Stimulated activated CD8-positive, alpha-beta memory T cell treated with anti-CD3 and anti-CD28 coated beads, Interleukin-4, amount 100 ng/mL, for 48 hours (primary cell): ENCODE measurements around the gene NKX6-1.

Source experiments
- DNase-seq: peaks from one replicate; pipeline ENCODE4 v3.0.0-alpha.2; 2020

The NKX6-1 gene

GRCh38 chr4:84497504-84498202 lies 1.4 kb downstream of the NKX6-1 start:
- DNase-seq, result no peak

DNA sequence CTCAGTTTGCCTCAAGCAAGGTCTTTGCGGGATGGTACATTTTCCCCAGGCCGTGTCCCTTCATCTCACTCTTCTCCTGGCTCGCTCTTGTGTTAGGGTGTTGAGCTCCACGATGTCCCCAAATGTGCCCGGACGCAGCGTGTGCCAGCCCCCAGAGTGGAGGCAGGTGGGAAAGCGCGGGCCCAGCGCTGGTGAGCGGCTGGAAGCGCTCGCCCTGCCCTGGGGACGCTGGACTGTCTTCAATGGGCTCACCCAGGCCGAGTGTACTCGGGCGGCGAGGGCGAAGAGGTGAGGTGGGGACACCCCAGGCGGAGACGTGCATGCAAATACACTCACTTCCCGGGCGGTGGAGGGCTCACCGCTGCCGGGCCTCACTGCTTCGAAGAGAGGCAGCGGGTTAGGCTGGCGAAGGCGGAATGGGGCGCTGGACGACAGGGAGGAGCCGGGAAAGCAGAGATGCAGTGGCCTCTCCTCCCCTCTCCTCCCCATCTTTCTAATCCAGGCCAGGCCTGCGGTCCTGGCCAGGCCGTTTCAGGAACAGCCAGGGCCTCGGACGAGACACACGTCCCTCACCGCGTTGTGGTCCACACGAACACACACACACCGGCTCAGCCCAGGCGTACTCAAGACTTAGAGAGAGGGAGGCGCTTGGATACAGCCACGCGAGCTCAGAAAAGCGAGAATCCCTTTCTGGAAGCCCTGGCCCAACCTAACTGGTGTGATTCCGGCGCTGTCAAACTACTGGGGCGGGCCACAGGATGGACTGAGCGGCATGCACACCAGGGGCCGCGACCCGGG lies 2.2 kb downstream of the NKX6-1 start:
- no peak for DNase-seq

DNA sequence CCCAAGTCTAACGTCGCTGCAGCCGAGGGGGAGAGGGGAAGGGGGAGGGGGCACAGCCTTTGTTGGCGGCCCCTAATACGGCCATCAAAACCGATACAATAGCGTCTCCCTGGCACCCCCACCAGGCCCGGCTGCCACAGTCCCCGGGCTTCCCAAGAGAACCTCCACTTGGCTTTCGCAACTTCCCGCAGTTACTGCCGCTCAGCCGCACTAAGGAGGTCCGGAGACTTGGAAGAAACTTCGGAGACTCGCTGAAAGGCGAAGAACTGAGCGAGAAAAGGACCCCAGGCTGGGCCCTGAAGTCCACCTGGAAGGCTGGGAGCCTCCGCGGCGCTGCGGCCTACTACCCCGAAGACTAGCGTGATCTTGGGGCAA lies 2.8 kb downstream of the NKX6-1 start:
- DNase-seq, result no peak

DNA sequence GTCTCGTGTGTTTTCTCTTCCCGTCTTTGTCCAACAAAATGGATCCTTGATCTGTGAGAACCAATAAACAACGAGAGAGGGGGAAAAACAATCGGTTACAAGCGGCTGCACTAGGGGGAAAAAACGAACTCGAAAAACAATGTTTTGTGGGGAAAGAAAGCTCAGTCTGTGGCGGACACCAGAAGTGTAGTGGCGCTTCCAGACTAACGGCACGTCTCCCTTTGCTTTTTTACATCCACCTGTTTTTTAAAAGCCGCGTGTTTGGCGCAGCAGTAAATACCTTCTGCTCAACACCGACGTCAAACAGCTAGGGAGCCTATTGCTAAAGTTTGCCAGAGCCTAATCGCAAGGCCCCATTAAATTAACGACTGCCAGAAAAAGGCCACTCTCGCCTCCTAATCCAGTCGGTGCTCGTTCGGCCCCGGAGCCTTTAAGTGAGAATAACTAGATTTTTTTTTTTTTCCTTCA lies 3.3 kb downstream of the NKX6-1 start:
- DNase-seq, result no peak

GRCh38 chr4:84495118-84495793 lies 3.8 kb downstream of the NKX6-1 start:
- DNase-seq, result no peak

DNA sequence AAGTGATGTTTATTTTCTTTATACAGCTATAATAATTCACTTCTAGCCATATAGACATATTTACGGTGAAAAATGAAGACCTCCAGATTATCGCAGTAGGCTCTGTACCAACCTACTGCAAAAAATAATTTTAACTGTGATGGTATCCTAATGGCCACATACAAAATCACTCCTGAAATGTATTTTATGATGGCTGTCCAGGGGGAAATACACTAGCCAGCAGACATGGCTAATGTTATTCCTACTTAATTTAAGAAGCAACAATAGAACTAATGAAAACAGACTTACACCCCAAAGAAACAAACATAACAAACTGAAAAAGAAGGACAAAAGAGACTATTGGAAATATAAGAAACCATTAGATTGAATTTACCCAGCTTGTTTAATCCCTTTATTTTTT lies 4.6 kb downstream of the NKX6-1 start:
- DNase-seq, result no peak

- no peak for DNase-seq
These were observed 5.0 kb downstream of the NKX6-1 start for GRCh38 chr4:84494076-84494475.

DNA sequence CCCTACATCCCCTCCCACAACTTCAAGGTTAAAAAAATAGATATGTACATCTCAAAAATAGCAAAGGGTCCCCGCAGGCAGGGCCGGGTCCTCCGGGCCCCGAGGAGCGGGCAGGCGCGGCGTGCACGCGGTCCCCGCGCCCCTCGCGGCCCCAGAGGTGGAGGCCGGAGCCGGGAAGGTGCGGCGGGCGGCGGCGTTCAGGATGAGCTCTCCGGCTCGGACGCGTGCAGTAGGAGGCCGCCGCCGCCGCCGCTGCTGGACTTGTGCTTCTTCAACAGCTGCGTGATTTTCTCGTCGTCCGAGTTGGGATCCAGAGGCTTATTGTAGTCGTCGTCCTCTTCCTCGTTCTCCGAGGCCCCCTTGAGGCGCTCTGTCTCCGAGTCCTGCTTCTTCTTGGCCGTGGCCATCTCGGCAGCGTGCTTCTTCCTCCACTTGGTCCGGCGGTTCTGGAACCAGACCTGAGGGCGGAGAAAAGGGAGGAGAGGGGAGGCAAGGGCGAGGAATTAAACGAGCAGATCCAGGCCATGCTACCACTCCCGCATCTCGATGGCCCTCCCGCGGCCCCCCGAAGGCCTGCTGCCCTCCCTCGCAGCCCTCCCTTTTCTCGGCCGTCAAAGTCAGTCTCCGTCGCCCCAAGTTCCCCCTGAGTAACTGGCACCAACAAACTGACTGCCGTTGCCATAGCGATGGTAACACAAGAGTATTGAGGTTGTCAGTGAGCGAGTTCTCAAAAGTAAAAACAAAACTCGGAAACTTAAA lies 5.8 kb downstream of the NKX6-1 start:
- DNase-seq, result no peak

- DNase-seq, result no peak
These were observed 6.4 kb downstream of the NKX6-1 start for GRCh38 chr4:84492737-84493091.

DNA sequence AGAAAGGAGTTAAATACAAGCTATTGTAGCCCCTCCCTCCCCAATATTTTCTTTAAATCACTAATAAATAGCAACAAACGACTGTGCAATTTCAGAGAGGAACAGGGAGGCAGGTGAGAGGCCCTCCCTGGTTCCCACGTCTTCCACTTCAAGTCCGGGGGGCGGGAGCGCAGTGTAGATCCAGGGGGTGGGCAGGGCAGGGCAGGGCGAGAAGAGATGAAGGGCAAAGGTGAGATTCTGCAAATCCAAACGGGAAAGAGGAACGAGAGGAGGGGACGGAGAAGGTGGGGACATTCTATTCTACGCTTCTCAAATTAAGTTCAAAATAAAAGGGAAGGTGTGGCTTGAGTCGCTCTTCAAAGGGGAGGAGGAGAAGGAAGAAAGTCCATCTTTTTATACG lies 6.8 kb downstream of the NKX6-1 start:
- DNase-seq, result no peak

DNA sequence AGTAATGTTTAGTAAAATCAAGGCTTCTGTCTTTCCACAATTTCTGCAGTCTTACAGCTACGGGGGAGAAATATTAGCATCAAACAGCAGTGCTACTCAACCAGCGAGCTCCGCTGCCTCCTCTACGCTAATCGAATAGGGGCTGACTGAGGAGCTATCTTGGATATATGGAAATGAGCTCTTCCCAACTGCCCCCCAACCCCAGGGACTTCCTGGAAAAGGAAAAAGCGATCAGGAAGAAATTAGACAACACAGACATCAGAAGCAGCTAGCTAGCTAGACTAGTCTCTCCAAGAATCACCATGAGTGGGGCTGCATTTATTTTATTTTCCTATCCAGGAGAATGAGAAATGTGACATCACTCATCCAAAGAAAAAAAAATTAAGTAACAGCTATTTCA lies 7.6 kb downstream of the NKX6-1 start:
- no peak for DNase-seq

DNA sequence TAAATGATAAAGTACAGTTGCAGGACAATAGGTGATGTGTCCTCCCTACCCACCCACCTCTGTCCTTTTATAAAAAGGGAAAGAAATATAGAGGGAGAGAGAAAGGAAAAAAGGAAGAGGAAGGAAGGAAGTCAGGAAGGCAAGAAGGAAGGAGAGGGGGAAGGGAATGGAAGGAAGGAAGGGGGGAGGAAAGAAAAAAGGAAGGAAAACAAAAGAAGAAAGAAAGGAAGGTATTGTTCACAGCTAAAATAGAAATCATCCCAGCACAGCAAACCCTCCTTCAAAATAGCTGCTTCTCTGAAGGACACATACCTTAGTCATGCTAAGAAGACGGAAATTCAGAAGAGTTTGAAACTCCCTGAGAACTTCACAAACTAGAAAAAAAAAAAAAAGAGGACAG lies 8.4 kb downstream of the NKX6-1 start:
- no peak for DNase-seq

GRCh38 chr4:84484236-84484635 lies 14.9 kb downstream of the NKX6-1 start:
- DNase-seq, result no peak

DNA sequence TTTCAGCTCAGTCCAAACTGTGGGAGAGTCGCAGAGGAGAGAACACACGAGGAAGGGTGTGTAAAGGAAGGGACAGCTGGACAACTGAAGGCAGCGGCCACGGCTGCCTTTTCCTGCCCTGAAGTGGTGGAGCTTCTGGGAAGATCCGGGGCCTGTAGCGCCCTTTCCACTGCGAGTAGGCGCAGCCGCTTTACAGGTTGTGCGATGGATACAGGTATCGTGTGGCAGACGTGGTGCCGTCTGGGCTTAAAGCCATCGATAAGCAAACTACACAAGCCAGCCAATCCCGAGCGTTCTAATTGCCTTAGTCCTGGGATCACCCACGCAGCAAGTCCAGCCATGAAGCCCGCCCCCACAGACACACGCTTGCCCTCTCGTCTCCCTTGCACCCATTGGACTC lies 15.4 kb downstream of the NKX6-1 start:
- DNase-seq, result no peak

DNA sequence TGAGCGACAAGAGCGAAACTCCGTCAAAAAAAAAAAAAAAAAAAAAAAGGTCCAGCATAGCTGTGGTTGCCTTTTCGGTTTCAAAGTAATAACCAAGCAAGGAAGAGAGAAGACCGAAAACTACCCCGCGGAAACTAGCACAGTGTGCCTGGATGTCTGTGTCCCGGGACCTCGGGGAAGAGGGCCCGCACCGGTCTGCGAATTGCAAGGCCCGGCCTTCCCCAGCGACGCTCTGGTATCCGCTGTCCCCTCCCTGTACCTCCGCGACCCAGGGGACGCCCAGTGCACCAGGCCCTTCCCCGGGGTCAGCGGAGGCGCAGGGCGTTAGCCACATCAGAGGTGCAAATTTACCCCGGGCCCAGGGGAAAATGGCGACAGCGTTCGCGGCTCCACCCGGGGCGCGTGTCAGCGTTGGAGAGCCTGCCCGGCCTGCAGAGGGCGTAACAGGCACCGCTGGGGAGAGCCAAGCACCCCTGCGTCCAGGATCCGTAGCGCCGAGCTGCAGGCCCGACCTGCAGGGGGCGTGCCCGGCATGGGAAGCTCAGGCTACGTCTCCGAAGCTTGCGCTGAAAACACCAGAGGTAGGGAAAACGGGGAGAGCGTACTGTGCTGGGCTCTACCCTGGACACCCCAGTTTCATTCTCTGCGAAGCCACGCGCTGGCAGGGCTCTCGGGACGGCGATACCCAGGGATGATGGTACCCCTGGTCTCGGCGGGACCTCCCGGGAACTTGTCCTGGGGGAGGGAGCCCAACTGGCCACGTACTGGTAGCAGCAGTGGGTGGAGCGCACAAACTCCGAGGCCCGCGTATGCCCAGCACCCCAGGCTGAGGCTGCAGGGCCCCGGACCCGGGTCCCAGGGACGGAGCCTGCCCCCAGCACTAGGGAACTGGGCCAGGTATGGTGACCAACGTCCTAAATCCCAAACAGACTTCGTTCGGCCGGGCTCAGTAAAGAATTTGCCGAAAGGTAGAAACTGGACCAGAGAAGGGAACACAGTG lies 16.2 kb downstream of the NKX6-1 start:
- DNase-seq, result no peak

GRCh38 chr4:84481860-84482245 lies 17.2 kb downstream of the NKX6-1 start:
- no peak for DNase-seq

- DNase-seq, result no peak
These were observed 17.8 kb downstream of the NKX6-1 start for GRCh38 chr4:84481077-84481859.

- DNase-seq, result no peak
These were observed 19.0 kb downstream of the NKX6-1 start for GRCh38 chr4:84480082-84480481.

DNA sequence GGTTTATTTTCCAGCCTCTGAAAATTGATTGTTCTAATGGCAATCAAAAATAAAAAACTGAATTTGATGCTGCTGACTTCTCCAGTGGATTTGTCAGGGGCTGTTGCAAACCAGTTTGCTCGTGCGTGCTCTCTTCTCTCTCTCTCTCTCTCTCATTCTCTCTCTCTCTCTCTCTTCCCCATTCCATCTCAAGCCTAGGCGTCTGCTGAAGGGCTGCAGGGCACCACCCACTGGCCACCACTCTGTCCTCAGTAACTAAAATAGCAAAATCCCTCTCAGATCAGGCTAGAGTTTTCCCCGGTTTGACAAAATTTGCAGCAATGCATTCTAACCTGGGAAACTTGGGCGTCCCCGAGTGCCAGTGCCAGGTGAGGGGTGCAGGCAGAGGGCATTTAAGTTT lies 19.4 kb downstream of the NKX6-1 start:
- DNase-seq, result no peak

GRCh38 chr4:84477738-84478137 lies 21.4 kb downstream of the NKX6-1 start:
- no peak for DNase-seq

GRCh38 chr4:84474107-84474506 lies 25.0 kb downstream of the NKX6-1 start:
- DNase-seq, result no peak
